Measurements from ENCODE around the gene SPECC1.
A peak's percentile ranks its signal among the peaks of the same experiment; 100 is the strongest.
"Not testable (repeated sequence)": the region's sequence is repeated elsewhere in the genome, so short reads cannot be mapped to it uniquely, and the experiment has no call there.

SPECC1 gene

DNA sequence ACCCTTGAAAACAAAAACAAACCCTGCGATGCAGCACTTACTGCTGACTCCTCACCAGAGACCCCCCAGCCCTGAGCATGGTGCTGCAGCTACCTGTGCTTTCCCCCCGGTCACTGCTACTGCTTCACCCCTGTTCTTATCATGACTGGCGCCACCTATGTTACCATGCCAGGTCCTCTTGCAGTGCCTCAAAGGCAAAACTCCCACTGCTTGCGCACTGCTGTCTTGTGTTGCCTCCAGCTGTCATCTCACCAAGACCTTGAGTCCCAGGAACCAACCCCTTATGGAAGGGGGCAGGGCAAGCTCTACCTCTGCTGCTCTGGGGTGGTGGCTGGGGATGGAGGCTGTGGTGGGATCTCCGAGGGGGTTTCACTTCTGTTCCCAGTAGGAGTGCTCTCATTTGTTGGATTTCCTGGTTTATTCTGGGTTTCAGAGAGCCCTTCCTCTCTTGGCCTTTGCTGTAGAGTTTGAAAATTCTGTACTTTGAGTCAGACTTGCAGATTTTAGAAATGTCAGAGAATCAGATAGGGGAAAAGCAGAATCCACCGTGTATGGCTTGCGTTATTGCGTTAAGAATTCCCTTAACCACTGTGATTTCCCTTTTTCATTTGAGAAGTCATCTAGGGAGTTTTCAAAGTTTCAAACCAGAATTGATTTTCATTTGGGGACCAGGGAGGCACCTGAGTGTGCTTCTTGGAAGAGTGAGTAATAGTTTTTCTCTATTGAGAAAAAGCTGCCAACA, 96.6 kb downstream of the SPECC1 start:
- peaks cover 0 to 5% of the 10 kb centered on the region in 2 donors for H3K27me3 ChIP-seq (ENCODE audit: control insufficient read depth in 1 of 2, insufficient read depth in 2 of 2, low read length in 2 of 2)
- H3K27ac ChIP-seq (ENCODE audit: low read depth, low read length), result no peak overlapping the region
- H3K4me1 ChIP-seq (ENCODE audit: insufficient read depth, low read length), result no peaks in the 10 kb centered on the region
- H3K36me3 ChIP-seq (ENCODE audit: insufficient read depth, low read length), result no peaks in the 10 kb centered on the region
- H3K9ac ChIP-seq (ENCODE audit: low read length), result no peak overlapping the region
- H3K4me3 ChIP-seq (ENCODE audit: low read depth in 1 of 2, low read length in 2 of 2), result no peak overlapping the region
- no peaks in the 10 kb centered on the region for H3K9me3 ChIP-seq (ENCODE audit: low read length)

DNA sequence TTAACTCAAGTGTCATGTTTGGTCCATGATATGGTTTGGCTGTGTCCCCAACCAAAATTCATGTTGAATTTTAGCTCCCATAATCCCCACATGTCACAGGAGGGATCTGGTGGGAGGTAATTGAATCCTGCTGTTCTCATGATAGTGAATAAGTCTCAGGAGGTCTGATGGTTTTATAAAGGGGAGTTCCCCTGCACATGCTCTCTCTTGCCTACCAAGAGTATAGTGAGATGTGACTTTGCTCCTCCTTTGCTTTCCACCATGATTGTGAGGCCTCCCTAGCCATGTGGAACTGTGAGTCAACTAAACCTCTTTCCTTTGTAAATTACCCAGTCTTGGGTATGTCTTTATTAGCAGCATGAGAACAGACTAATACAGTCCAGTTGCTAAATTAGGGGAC, 97.3 kb downstream of the SPECC1 start:
- H3K36me3 ChIP-seq (ENCODE audit: insufficient read depth, low read length); H3K9ac ChIP-seq (ENCODE audit: low read length); H3K4me3 ChIP-seq (ENCODE audit: low read depth in 1 of 2, low read length in 2 of 2): not testable (repeated sequence)

DNA sequence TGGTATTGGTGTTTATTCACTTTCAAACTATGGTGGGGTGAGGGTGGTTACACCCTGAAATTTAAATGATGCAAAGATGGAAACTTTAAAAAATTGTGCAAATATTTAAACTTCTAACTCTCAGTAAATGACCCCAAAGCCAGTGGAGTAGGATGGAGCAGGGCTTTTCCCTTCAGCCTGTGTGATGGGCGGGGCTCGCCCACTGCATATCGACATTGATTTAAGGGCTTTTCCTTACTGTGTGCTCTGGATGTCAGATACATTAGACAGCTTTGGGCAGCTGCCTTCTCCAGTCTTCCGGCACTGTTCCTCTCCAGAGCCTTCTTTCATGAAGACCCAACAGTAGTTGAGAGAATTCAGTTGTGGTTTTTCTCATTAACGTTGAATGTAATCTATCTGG, 99.9 kb downstream of the SPECC1 start:
- Histone ChIP-seq H3K4me3 (ENCODE audit: low read depth in 1 of 2, low read length in 2 of 2) (no peak overlapping the region), H3K9me3 (ENCODE audit: low read length) (no peaks in the 10 kb centered on the region), H3K4me1 (ENCODE audit: insufficient read depth, low read length) (no peaks in the 10 kb centered on the region), H3K27me3 (ENCODE audit: control insufficient read depth in 1 of 2, insufficient read depth in 2 of 2, low read length in 2 of 2) (no peaks in the 10 kb centered on the region), H3K36me3 (ENCODE audit: insufficient read depth, low read length) (no peaks in the 10 kb centered on the region), H3K9ac (ENCODE audit: low read length) (no peak overlapping the region), H3K27ac (ENCODE audit: low read depth, low read length) (no peak overlapping the region)

More for the DNA sequence above, 97.3 kb downstream of the SPECC1 start:
- H3K27ac ChIP-seq (ENCODE audit: low read depth, low read length); H3K4me1 ChIP-seq (ENCODE audit: insufficient read depth, low read length); H3K9me3 ChIP-seq (ENCODE audit: low read length); H3K27me3 ChIP-seq (ENCODE audit: control insufficient read depth in 1 of 2, insufficient read depth in 2 of 2, low read length in 2 of 2): not testable (repeated sequence)

DNA sequence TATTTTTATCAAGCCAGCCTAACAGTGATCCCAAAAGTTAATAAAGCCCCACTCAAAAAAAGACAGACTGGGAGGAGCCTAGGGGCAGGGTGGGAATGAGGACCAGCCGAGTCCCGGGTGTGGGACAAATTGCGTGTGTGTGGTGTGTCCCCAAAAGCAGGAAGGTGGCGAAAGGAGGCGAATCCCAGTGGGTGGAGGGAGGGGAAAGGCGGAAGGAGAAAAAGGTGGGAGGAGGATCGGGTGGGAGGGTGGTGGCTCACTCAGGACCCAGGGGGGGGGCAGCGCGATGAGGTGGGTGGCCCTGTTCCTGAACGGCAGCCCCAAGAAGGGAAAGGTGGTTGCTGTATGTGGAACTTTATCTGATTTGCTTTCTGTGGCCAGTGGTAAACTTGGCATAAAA, 102.4 kb downstream of the SPECC1 start:
- no peaks in the 10 kb centered on the region for H3K27me3 ChIP-seq (ENCODE audit: control insufficient read depth in 1 of 2, insufficient read depth in 2 of 2, low read length in 2 of 2)
- H3K4me1 ChIP-seq (ENCODE audit: insufficient read depth, low read length), result no peaks in the 10 kb centered on the region
- H3K9me3 ChIP-seq (ENCODE audit: low read length), result no peaks in the 10 kb centered on the region
- no peak overlapping the region for H3K27ac ChIP-seq (ENCODE audit: low read depth, low read length)
- H3K9ac ChIP-seq (ENCODE audit: low read length), result no peak overlapping the region
- no peak overlapping the region for H3K4me3 ChIP-seq (ENCODE audit: low read depth in 1 of 2, low read length in 2 of 2)
- H3K36me3 ChIP-seq (ENCODE audit: insufficient read depth, low read length), result no peaks in the 10 kb centered on the region

DNA sequence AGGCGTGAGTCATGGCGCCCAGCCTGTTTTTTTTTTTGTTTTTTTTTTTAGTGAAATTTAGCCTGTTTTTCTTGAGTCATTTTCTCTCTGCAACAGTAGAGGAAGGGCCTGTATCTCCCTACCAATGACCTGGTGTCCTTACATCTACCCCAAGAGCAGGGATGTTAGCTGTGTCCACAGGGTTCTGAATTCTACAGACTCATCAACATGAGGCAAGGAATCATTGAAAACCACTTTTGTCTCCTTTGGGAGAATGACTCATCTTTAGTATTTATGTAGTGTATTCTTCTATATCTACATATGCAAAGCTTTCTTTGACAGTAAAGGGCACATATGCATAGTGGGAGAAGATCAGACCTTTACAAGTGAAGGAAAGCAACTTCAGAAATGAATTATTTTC, 105.3 kb downstream of the SPECC1 start:
- Histone ChIP-seq H3K9ac (ENCODE audit: low read length) (no peak overlapping the region), H3K4me1 (ENCODE audit: insufficient read depth, low read length) (no peaks in the 10 kb centered on the region), H3K27me3 (ENCODE audit: control insufficient read depth in 1 of 2, insufficient read depth in 2 of 2, low read length in 2 of 2) (no peaks in the 10 kb centered on the region), H3K4me3 (ENCODE audit: low read depth in 1 of 2, low read length in 2 of 2) (no peak overlapping the region), H3K36me3 (ENCODE audit: insufficient read depth, low read length) (no peaks in the 10 kb centered on the region), H3K27ac (ENCODE audit: low read depth, low read length) (no peak overlapping the region), H3K9me3 (ENCODE audit: low read length) (no peaks in the 10 kb centered on the region)

DNA sequence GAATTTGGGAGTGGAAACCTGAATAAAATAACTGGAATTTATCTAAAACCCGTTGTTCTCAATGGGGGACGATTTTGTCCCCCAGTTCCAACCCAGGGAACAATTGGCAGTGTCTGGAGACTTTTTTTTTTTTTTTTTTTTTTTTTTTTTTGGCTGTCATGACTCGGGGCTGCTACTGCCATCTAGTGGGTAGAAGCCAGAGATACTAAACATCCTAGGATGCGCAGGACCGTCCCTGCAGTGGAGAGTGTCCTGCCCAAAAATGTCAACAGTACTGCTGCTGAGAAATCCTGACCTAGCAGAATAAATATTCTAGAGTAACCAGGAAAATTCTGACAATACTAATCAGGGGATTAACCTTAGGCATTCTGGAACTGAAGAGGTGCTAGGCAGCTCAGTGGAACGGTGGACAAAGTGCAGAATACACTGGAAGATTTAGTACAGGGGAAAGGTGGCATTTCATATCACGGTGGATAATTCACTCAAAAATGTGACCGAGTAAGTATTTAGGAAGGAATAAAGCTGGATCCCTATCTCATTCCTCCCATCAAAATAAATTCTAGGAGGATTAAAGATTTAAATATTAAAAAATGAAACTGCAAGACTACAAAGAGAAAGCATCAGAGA, 107.6 kb downstream of the SPECC1 start:
- Histone ChIP-seq H3K9me3 (ENCODE audit: low read length) (no peaks in the 10 kb centered on the region), H3K4me1 (ENCODE audit: insufficient read depth, low read length) (peaks cover 2% of the 10 kb centered on the region), H3K4me3 (ENCODE audit: low read depth in 1 of 2, low read length in 2 of 2) (no peak overlapping the region), H3K27me3 (ENCODE audit: control insufficient read depth in 1 of 2, insufficient read depth in 2 of 2, low read length in 2 of 2) (no peaks in the 10 kb centered on the region), H3K36me3 (ENCODE audit: insufficient read depth, low read length) (no peaks in the 10 kb centered on the region), H3K9ac (ENCODE audit: low read length) (no peak overlapping the region), H3K27ac (ENCODE audit: low read depth, low read length) (no peak overlapping the region)

DNA sequence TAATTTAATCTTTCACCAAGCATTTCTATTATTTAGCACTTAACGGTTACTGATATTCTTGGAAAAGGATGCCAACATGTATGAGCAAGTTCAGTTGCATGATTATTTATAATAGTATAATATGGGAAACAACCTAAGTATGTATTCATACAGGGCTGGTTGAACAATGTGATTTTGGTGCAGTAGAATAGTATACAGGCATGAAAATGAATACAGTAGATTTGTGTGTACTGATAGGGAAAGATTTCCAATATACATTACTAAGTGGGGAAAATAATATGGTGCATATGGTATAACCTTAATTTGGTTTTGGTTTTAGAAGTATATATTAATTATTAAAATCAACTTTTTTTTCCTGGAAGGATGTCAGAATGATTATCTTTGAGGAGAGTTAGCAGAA, 109.1 kb downstream of the SPECC1 start:
- Histone ChIP-seq H3K4me3 (ENCODE audit: low read depth in 1 of 2, low read length in 2 of 2) (no peak overlapping the region), H3K4me1 (ENCODE audit: insufficient read depth, low read length) (peaks cover 9% of the 10 kb centered on the region), H3K9me3 (ENCODE audit: low read length) (no peaks in the 10 kb centered on the region), H3K9ac (ENCODE audit: low read length) (no peak overlapping the region), H3K27ac (ENCODE audit: low read depth, low read length) (no peak overlapping the region), H3K36me3 (ENCODE audit: insufficient read depth, low read length) (no peaks in the 10 kb centered on the region), H3K27me3 (ENCODE audit: control insufficient read depth in 1 of 2, insufficient read depth in 2 of 2, low read length in 2 of 2) (no peaks in the 10 kb centered on the region)

DNA sequence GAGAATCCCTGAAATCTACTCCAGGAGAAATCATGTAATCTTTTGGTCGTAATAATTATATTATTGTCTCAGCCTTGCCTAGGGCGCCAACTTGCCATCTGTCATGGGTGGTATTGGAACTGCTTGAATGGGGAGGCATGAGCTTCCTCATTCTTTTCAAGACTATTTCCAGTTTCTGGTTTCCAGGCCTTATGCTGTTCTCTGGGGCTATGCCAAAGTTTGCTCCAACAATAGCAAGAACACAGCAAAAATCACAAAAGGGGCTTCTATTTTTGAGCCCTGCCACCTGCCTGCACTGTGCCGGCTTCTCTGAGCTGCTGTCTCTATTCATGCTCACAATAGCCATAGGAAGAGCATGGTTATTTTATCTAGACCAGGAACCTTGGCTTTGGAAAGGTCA, 111.7 kb downstream of the SPECC1 start:
- Histone ChIP-seq H3K4me1 (ENCODE audit: insufficient read depth, low read length) (peaks cover 9% of the 10 kb centered on the region), H3K27ac (ENCODE audit: low read depth, low read length) (no peak overlapping the region), H3K36me3 (ENCODE audit: insufficient read depth, low read length) (no peaks in the 10 kb centered on the region), H3K9me3 (ENCODE audit: low read length) (no peaks in the 10 kb centered on the region), H3K4me3 (ENCODE audit: low read depth in 1 of 2, low read length in 2 of 2) (no peak overlapping the region), H3K9ac (ENCODE audit: low read length) (no peak overlapping the region), H3K27me3 (ENCODE audit: control insufficient read depth in 1 of 2, insufficient read depth in 2 of 2, low read length in 2 of 2) (no peaks in the 10 kb centered on the region)

DNA sequence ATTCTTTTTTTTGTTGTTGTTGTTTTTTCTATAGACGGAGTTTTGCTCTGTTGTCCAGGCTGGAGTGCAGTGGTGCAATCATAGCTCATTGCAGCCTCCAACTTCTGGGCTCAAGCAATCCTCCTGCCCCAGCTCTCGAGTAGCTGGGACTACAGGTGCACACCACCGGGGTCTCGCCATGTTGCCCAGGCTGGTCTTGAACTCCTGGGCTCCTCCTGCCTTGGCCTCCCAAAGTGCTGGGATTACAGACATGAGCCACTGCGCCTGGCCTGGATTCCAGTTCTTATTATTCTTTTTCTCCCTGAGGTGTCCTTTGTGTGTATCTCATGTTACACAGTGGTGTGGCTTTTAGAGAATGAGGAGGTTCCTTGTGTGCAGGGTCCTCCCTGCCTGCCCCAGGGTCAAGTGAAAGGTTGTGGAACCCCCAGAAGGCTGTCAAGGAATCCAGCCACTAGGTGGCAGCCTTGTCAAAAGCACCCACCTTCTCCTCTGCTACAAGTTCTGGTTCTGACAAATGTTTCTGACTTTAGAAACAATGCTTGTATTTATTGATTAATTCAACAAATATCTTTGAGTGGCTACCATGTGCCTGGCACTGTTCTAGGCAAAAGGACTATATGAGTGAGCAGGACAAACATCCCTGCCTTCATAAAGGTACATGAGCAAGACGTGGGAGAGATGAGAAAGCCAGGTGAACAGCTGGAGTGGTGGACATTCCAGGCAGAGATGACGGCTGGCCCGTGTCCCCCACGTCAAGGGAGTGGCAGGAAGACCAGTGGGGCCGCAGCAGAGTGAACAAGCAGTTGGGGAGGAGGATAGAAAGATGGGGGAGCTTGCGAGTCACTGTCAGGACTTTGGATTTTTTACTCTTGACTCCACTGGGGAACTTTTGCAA, 112.4 kb downstream of the SPECC1 start:
- peaks cover 9% of the 10 kb centered on the region for H3K4me1 ChIP-seq (ENCODE audit: insufficient read depth, low read length)
- peak overlapping the region in 1 of 2 donors; percentile 48 for H3K4me3 ChIP-seq (ENCODE audit: low read depth in 1 of 2, low read length in 2 of 2)
- no peaks in the 10 kb centered on the region for H3K9me3 ChIP-seq (ENCODE audit: low read length)
- no peaks in the 10 kb centered on the region for H3K27me3 ChIP-seq (ENCODE audit: control insufficient read depth in 1 of 2, insufficient read depth in 2 of 2, low read length in 2 of 2)
- no peaks in the 10 kb centered on the region for H3K36me3 ChIP-seq (ENCODE audit: insufficient read depth, low read length)
- no peak overlapping the region for H3K9ac ChIP-seq (ENCODE audit: low read length)
- H3K27ac ChIP-seq (ENCODE audit: low read depth, low read length), result no peak overlapping the region

DNA sequence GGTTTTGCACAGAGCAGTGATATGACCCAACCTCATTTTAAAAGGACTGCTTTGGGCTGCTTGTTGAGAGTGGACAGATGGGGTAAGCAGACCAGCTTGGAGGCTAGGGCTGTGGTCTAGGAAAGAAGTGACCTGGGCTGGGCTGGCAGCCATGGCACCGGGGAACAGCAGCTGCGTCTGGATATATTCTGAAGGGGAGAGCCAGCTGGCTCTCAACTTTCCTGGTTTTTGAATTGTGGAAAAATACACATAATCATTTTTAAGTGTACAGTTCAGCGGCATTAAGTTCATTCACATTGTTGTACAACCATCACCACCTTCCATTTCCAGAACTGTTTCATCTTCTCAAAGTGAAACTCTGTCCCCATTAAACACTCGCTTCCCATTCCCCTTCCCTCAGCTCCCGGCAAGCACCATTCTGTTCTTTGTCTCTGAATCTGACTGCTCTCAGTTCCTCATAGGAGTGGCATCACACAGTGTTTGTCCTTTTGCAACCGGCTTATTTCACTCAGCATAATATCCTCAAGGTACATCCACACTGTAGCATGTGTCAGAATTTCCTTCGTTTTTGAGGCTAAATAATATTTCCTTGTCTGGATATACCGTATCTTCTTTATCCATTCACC, 113.2 kb downstream of the SPECC1 start:
- Histone ChIP-seq H3K27ac (ENCODE audit: low read depth, low read length) (no peak overlapping the region), H3K4me3 (ENCODE audit: low read depth in 1 of 2, low read length in 2 of 2) (peak overlapping the region in 1 of 2 donors; percentile 48), H3K36me3 (ENCODE audit: insufficient read depth, low read length) (no peaks in the 10 kb centered on the region), H3K4me1 (ENCODE audit: insufficient read depth, low read length) (peaks cover 9% of the 10 kb centered on the region), H3K9me3 (ENCODE audit: low read length) (no peaks in the 10 kb centered on the region), H3K9ac (ENCODE audit: low read length) (no peak overlapping the region), H3K27me3 (ENCODE audit: control insufficient read depth in 1 of 2, insufficient read depth in 2 of 2, low read length in 2 of 2) (no peaks in the 10 kb centered on the region)

DNA sequence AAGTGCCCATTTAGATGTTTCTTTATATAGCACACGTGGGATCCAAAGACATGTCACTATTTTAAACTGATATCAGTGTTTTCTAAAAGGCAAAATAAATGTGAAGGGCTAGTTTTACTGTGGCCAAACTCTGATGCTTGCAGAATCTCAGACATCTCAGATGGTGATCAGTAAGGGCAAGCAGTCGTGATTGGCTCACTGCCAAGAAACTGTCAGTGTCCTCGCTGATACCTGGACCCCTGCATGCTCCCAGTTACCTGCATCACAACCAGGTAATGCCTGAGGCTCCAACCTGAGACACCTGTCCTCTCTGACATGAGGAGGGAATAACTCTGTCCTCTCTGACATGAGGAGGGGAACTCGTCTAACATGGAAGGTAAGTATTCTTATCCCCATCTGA, 114.0 kb downstream of the SPECC1 start:
- Histone ChIP-seq H3K36me3 (ENCODE audit: insufficient read depth, low read length) (no peaks in the 10 kb centered on the region), H3K27me3 (ENCODE audit: control insufficient read depth in 1 of 2, insufficient read depth in 2 of 2, low read length in 2 of 2) (no peaks in the 10 kb centered on the region), H3K4me3 (ENCODE audit: low read depth in 1 of 2, low read length in 2 of 2) (no peak overlapping the region), H3K9ac (ENCODE audit: low read length) (no peak overlapping the region), H3K9me3 (ENCODE audit: low read length) (no peaks in the 10 kb centered on the region), H3K4me1 (ENCODE audit: insufficient read depth, low read length) (peaks cover 9% of the 10 kb centered on the region), H3K27ac (ENCODE audit: low read depth, low read length) (no peak overlapping the region)

Data from muscle layer of colon (tissue), 2 donors.